Thyroid gland (tissue), 4 donors: ENCODE results near the gene PARD3B.

Source experiments
- CTCF ChIP-seq, 6 experiments: fragments of 200-600 bp in 3 of 6; fragments of 450-650 bp in 3 of 6; sonication (generic) in 3 of 6; IDR thresholded peaks; one replicate each; pipeline ENCODE4 v1.5.1; 2016 to 2019; ENCODE audit warnings: antibody characterized with exemption in 6 of 6, mild to moderate bottlenecking in 2 of 6, inconsistent platforms in 1 of 6, moderate library complexity in 1 of 6
- POLR2A ChIP-seq, 2 donors: fragments of 450-650 bp; IDR thresholded peaks; one replicate each; pipeline ENCODE4 v1.6.1; 2017; ENCODE audit warnings: antibody characterized with exemption in 2 of 2, mild to moderate bottlenecking in 2 of 2, moderate library complexity in 1 of 2

GRCh38 chr2:204892506-204893255, 347.4 kb downstream of the PARD3B start:
- no peak for TF ChIP-seq CTCF (IDR thresholded peaks at IDR 0.05)
- no peak for TF ChIP-seq POLR2A (IDR thresholded peaks at IDR 0.05)
